Loucy (cell line): ENCODE data around the gene TJAP1.

Source experiments
- H2AFZ ChIP-seq: fragments of 200-600 bp; sonication (generic); 2 replicates; pipeline ENCODE4 v1.6.0; 2016; ENCODE audit warnings: antibody characterized with exemption, mild to moderate bottlenecking, low read length, moderate library complexity
- H3F3A ChIP-seq: fragments of 200-600 bp; 2 replicates; pipeline ENCODE4 v1.6.0; 2016; ENCODE audit warnings: antibody characterized with exemption, low read depth, mild to moderate bottlenecking
- H3K27me3 ChIP-seq: fragments of 200-600 bp; sonication (generic); 2 replicates; pipeline ENCODE4 v1.6.1; 2014; ENCODE audit warnings: low read length, mild to moderate bottlenecking; ENCODE audit not compliant: insufficient read depth, poor library complexity, severe bottlenecking
- H3K36me3 ChIP-seq: fragments of 200-600 bp; sonication (generic); 2 replicates; pipeline ENCODE4 v1.6.1; 2016; ENCODE audit warnings: low read length; ENCODE audit not compliant: insufficient read depth
- H3K4me1 ChIP-seq: fragments of 200-600 bp; sonication (generic); 2 replicates; pipeline ENCODE4 v1.5.1; 2014; ENCODE audit warnings: low read length, mild to moderate bottlenecking; ENCODE audit not compliant: insufficient read depth, poor library complexity, severe bottlenecking
- H3K4me2 ChIP-seq: fragments of 200-600 bp; sonication (generic); 2 replicates; pipeline ENCODE4 v1.6.0; 2014; ENCODE audit warnings: antibody characterized with exemption, low read length, low read depth, mild to moderate bottlenecking; ENCODE audit not compliant: poor library complexity, severe bottlenecking
- H3K4me3 ChIP-seq: fragments of 200-600 bp; sonication (generic); 2 replicates; pipeline ENCODE4 v1.5.1; 2014; ENCODE audit warnings: low read length, mild to moderate bottlenecking, mixed read lengths; ENCODE audit not compliant: poor library complexity, severe bottlenecking
- H3K79me2 ChIP-seq: fragments of 200-600 bp; sonication (generic); 2 replicates; pipeline ENCODE4 v1.6.1; 2014; ENCODE audit warnings: low read length; ENCODE audit not compliant: insufficient read depth
- H3K9ac ChIP-seq: fragments of 200-600 bp; sonication (generic); 2 replicates; pipeline ENCODE4 v1.6.0; 2014; ENCODE audit warnings: mild to moderate bottlenecking, low read depth, low read length, moderate library complexity; ENCODE audit not compliant: poor library complexity, severe bottlenecking
- H3K9me2 ChIP-seq: fragments of 200-600 bp; sonication (generic); replicated peaks from 2 replicates; pipeline ENCODE4 v1.6.1; 2016; ENCODE audit warnings: low read depth, low read length, mixed read lengths
- H3K9me3 ChIP-seq: fragments of 200-600 bp; sonication (generic); 2 replicates; pipeline ENCODE4 v1.6.1; 2014; ENCODE audit warnings: mild to moderate bottlenecking, antibody characterized with exemption, low read length, low read depth; ENCODE audit not compliant: insufficient read depth
- H4K20me1 ChIP-seq: fragments of 200-600 bp; sonication (generic); 2 replicates; pipeline ENCODE4 v1.6.0; 2014; ENCODE audit warnings: antibody characterized with exemption, low read length, mild to moderate bottlenecking; ENCODE audit not compliant: insufficient read depth, poor library complexity, severe bottlenecking
- EZH2phosphoT487 ChIP-seq: fragments of 200-600 bp; IDR thresholded peaks from 2 replicates; pipeline ENCODE4 v1.6.1; 2018; ENCODE audit warnings: antibody characterized with exemption, mild to moderate bottlenecking, moderate library complexity, borderline replicate concordance
- TF ChIP-seq, protein P1 (sequence below): fragments of 200-600 bp; sonication (generic); conservative IDR thresholded peaks from 2 replicates; pipeline ENCODE4 v1.5.1; 2014; ENCODE audit warnings: mild to moderate bottlenecking, antibody characterized with exemption, low read length

Gene TJAP1

DNA sequence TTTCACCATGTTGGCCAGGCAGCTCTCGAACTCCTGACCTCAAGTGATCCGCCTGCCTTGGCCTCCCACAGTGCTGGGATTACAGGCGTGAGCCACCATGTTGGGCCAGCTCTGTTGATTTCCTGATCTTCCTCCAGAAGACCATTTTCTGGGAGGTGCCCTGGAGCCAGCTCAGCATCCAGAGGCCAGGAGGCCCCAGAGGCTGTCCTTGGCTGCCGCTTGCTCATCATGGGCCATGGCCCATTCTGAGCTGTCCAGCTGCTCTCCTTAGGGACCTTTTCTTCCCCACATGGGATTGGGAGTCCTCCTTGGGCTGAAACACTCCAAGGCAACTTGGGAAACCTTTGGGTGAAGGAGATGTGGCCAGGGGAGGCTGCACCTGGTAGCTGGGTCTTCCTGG, 17.4 kb downstream of the TJAP1 start:
- Histone ChIP-seq H3K36me3 (peaks cover 13% of the 10 kb centered on the region; the same call in 1 of the 2 replicates), H3F3A (no peaks in the 10 kb centered on the region), H3K9me2 (no peaks in the 10 kb centered on the region), H4K20me1 (no peaks in the 10 kb centered on the region), H3K9me3 (no peaks in the 10 kb centered on the region), H3K4me3 (no peak overlapping the region), H2AFZ (no peak overlapping the region), H3K9ac (no peak overlapping the region), H3K4me2 (no peak overlapping the region), H3K27me3 (no peaks in the 10 kb centered on the region), H3K4me1 (peaks cover 9% of the 10 kb centered on the region), H3K79me2 (no peaks in the 10 kb centered on the region)
- TF ChIP-seq, protein P1, sequence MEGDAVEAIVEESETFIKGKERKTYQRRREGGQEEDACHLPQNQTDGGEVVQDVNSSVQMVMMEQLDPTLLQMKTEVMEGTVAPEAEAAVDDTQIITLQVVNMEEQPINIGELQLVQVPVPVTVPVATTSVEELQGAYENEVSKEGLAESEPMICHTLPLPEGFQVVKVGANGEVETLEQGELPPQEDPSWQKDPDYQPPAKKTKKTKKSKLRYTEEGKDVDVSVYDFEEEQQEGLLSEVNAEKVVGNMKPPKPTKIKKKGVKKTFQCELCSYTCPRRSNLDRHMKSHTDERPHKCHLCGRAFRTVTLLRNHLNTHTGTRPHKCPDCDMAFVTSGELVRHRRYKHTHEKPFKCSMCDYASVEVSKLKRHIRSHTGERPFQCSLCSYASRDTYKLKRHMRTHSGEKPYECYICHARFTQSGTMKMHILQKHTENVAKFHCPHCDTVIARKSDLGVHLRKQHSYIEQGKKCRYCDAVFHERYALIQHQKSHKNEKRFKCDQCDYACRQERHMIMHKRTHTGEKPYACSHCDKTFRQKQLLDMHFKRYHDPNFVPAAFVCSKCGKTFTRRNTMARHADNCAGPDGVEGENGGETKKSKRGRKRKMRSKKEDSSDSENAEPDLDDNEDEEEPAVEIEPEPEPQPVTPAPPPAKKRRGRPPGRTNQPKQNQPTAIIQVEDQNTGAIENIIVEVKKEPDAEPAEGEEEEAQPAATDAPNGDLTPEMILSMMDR = no peak
- no peak for TF ChIP-seq EZH2phosphoT487

DNA sequence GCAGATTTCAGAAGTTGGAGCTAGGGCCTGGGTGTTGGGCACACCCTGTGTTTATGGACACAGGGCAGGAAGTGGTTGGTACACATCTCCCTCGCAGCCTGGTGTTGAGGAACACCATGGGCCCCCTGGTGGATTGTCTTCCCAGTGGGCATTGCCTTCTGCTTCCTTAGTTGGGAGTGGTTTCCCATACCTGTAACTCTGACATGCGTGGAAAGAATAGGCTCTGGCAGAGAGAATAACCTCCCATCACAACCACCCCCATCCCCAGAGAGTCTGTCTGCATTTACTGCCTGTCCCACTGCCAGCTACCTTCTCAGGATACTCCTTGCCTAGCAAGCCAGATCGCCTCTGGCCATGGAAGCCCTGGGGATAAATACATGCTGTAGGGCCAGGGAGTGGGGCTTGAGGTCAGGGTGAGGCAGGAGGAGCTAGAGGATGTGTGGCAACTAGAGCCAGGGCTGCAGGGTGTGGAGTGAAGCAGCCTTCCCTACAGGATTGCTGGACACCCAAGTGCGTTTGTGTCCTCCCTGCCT, 18.1 kb downstream of the TJAP1 start:
- no peaks in the 10 kb centered on the region for H3K79me2 ChIP-seq
- no peaks in the 10 kb centered on the region for H4K20me1 ChIP-seq
- H3K9ac ChIP-seq = no peak overlapping the region
- H2AFZ ChIP-seq = no peak overlapping the region
- H3K4me2 ChIP-seq = no peak overlapping the region
- H3K9me3 ChIP-seq = no peaks in the 10 kb centered on the region
- no peaks in the 10 kb centered on the region for H3F3A ChIP-seq
- TF ChIP-seq EZH2phosphoT487 = no peak
- TF ChIP-seq, protein P1 = peak; percentile 39
- H3K4me1 ChIP-seq = peaks cover 9% of the 10 kb centered on the region
- H3K4me3 ChIP-seq = no peak overlapping the region
- H3K36me3 ChIP-seq = peaks cover 20% of the 10 kb centered on the region; the same call in 1 of the 2 replicates
- no peaks in the 10 kb centered on the region for H3K9me2 ChIP-seq
- no peaks in the 10 kb centered on the region for H3K27me3 ChIP-seq

DNA sequence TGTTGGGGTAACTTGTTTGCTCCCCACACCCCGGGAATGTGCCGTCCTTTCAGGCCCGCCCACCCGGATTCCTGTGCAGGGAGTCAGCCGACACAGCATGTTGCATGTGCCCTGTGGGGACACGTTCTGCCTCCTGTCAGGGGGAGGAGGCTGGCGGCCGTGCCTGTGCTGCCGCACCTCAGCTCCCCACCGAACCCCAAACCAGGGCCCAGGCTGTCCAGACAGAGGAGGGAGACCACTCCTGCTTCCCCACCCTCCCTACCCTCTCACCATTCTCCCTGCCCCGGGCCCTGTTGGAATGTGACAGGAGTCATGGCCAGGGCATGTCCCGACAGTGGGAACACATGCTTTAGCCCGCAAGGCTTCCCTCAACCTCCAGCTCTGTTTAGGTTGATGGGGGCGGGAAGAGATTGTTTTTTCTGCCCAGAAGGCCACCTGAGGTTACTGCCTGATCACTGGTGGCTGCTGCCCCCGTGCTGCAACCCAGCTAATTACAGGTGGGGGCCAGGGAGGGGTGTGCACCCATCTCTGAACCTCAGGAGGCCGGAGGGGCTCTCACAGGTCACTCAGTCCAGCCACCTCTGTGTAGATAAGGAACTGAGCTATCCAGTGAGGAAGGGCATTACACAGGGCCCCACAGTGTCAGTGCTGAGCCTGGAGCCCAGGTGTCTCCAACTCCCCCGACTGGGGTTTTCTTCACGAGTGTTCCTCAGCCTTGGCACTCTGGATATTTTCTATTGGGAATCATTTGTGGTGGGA, 19.2 kb downstream of the TJAP1 start:
- TF ChIP-seq, protein P1 = peak; percentile 43
- no peak for TF ChIP-seq EZH2phosphoT487
- Histone ChIP-seq H3K4me3 (no peak overlapping the region), H3K36me3 (peaks cover 31% of the 10 kb centered on the region; the same call in 1 of the 2 replicates), H3K79me2 (no peaks in the 10 kb centered on the region), H4K20me1 (no peaks in the 10 kb centered on the region), H3K27me3 (no peaks in the 10 kb centered on the region), H3K9me3 (no peaks in the 10 kb centered on the region), H3K9ac (no peak overlapping the region), H2AFZ (no peak overlapping the region), H3K9me2 (no peaks in the 10 kb centered on the region), H3F3A (no peaks in the 10 kb centered on the region), H3K4me2 (no peak overlapping the region), H3K4me1 (peaks cover 9% of the 10 kb centered on the region)
